Activated CD8-positive, alpha-beta memory T cell treated with anti-CD3 and anti-CD28 coated beads for 36 hours (primary cell): ENCODE measurements around the gene ANK3. TPM values are rescaled to one million over a fixed set of nuclear protein-coding genes. Genes with fewer than 3 reads are reported as not detected.

Experiments
- CTCF ChIA-PET: fragments of 350-600 bp; sonication (Branson Sonifier 250); formaldehyde crosslinking; loops from one replicate; lab custom pipeline; 2021; ENCODE audit warnings: antibody characterized with exemption; lab: Charles Lee
- POLR2A ChIA-PET: fragments of 350-600 bp; sonication (Branson Sonifier 250); formaldehyde crosslinking; loops from one replicate; lab custom pipeline; 2021; ENCODE audit warnings: antibody characterized with exemption; lab: Charles Lee
- total RNA-seq, 2 experiments: library from RNA; stranded (reverse); gene quantifications; one replicate each; pipeline ENCODE4 v1.2.3, GENCODE V29; 2021

ANK3 gene
- total RNA-seq, 2 experiments from 2014 or later: 6.2 to 7.9 TPM

- ChIA-PET POLR2A (no interaction called here), CTCF (no interaction called here)
Measured at GRCh38 chr10:60384011-60384410, 5.7 kb downstream of the ANK3 start.

GRCh38 chr10:60382946-60383681 lies 6.6 kb downstream of the ANK3 start:
- CTCF ChIA-PET: no interaction called here
- POLR2A ChIA-PET: no interaction called here

GRCh38 chr10:60380781-60381180 lies 8.9 kb downstream of the ANK3 start:
- ChIA-PET CTCF (no interaction called here), POLR2A (no interaction called here)

GRCh38 chr10:60377955-60378354 lies 11.7 kb downstream of the ANK3 start:
- ChIA-PET POLR2A (no interaction called here), CTCF (no interaction called here)

- POLR2A ChIA-PET: no interaction called here
- CTCF ChIA-PET: no interaction called here
Measured at GRCh38 chr10:60377042-60377352, 12.7 kb downstream of the ANK3 start.

GRCh38 chr10:60376221-60377041 lies 13.2 kb downstream of the ANK3 start:
- CTCF ChIA-PET: no interaction called here
- POLR2A ChIA-PET: no interaction called here

GRCh38 chr10:60375293-60376004 lies 14.2 kb downstream of the ANK3 start:
- ChIA-PET CTCF (no interaction called here), POLR2A (no interaction called here)

- POLR2A ChIA-PET: no interaction called here
- CTCF ChIA-PET: no interaction called here
Measured at GRCh38 chr10:60374836-60375235, 14.8 kb downstream of the ANK3 start.

- ChIA-PET CTCF (no interaction called here), POLR2A (no interaction called here)
Measured at GRCh38 chr10:60372436-60372835, 17.2 kb downstream of the ANK3 start.

GRCh38 chr10:60369547-60369930 lies 20.1 kb downstream of the ANK3 start:
- CTCF ChIA-PET: no interaction called here
- POLR2A ChIA-PET: no interaction called here

GRCh38 chr10:60368875-60369546 lies 20.7 kb downstream of the ANK3 start:
- ChIA-PET POLR2A (no interaction called here), CTCF (no interaction called here)

- CTCF ChIA-PET: no interaction called here
- POLR2A ChIA-PET: no interaction called here
Measured at GRCh38 chr10:60367901-60368300, 21.8 kb downstream of the ANK3 start.

- CTCF ChIA-PET: no interaction called here
Measured at GRCh38 chr10:60367431-60367830, 22.2 kb downstream of the ANK3 start.

GRCh38 chr10:60367024-60367423 lies 22.7 kb downstream of the ANK3 start:
- ChIA-PET POLR2A (no interaction called here), CTCF (no interaction called here)

More at GRCh38 chr10:60367431-60367830, 22.2 kb downstream of the ANK3 start:
- POLR2A ChIA-PET: no interaction called here

- CTCF ChIA-PET: no interaction called here
Measured at GRCh38 chr10:60363187-60363586, 26.5 kb downstream of the ANK3 start.

GRCh38 chr10:60362461-60362860 lies 27.2 kb downstream of the ANK3 start:
- ChIA-PET CTCF (no interaction called here), POLR2A (no interaction called here)

More at GRCh38 chr10:60363187-60363586, 26.5 kb downstream of the ANK3 start:
- POLR2A ChIA-PET: no interaction called here

GRCh38 chr10:60359066-60359465 lies 30.6 kb downstream of the ANK3 start:
- POLR2A ChIA-PET: no interaction called here
- CTCF ChIA-PET: no interaction called here

GRCh38 chr10:60358282-60358681 lies 31.4 kb downstream of the ANK3 start:
- CTCF ChIA-PET: no interaction called here
- POLR2A ChIA-PET: no interaction called here

GRCh38 chr10:60353519-60354258 lies 36.0 kb downstream of the ANK3 start:
- ChIA-PET CTCF (no interaction called here), POLR2A (no interaction called here)
